ENCODE data around the gene USP48. TPM values are rescaled to one million over a fixed set of nuclear protein-coding genes. Genes with fewer than 3 reads are reported as not detected.

Gene USP48
- total and polyA plus RNA-seq, 2 of the 13 experiments (the other 11 are each of a cell fraction or from before 2014, with no cell fraction given), result 30.4 to 30.7 TPM

DNA sequence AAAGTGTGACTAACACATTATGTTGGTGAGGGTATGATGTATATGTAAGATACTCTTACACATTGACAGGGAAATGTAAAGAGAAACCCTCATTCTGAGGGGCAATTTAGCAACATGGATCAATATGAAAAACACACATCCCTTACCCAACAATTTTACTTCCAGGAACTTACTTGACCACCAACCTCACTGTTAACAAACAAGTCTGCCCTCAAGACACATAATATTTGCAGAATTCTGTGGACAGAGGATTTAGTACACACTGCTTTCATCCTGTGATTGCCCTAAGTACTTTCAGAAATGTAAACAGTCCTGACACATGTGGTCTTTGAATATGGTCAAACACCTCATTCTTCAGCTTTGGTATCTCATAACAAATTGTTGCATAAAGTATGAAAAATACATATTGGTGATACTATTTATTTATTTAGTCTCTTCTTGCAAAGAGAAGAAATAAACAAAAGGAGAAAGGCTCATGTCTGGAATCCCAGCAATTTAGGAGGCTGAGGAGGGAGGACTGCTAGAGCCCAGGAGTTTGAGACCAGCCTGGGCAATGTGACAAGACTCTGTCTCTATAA is 6.9 kb downstream of the USP48 start (continued):
- TF ChIP-seq ZNF256 (CRISPR knock-in tag; conservative IDR thresholded peaks at IDR 0.05) (no peak), IRX3 (CRISPR knock-in tag; IDR thresholded peaks at IDR 0.05; ENCODE audit: borderline replicate concordance, low read depth) (no peak), MXI1 (IDR thresholded peaks at IDR 0.05; ENCODE audit: borderline replicate concordance, low read depth, low read length) (peak; percentile 24; the same call in 1 of the 3 replicates), TEAD2 (CRISPR knock-in tag; IDR thresholded peaks at IDR 0.05) (no peak), SNAPC2 (CRISPR knock-in tag; IDR thresholded peaks at IDR 0.05) (0 out of 2 replicates have a peak, but pooled peaks have one; percentile 21), CC2D1A (CRISPR knock-in tag; IDR thresholded peaks at IDR 0.05) (no peak), FOXM1 (CRISPR knock-in tag; IDR thresholded peaks at IDR 0.05) (no peak), ZSCAN22 (CRISPR knock-in tag; IDR thresholded peaks at IDR 0.05) (no peak), NBN (conservative IDR thresholded peaks at IDR 0.05) (no peak), ZFP36 (IDR thresholded peaks at IDR 0.05; ENCODE audit: borderline replicate concordance, low read depth, low read length, partially characterized antibody) (no peak), ZNF724P (CRISPR knock-in tag; IDR thresholded peaks at IDR 0.05; ENCODE audit: borderline replicate concordance) (no peak), ZMAT3 (CRISPR knock-in tag; conservative IDR thresholded peaks at IDR 0.05) (no peak), MATR3 (CRISPR knock-in tag; IDR thresholded peaks at IDR 0.05) (no peak), GFI1 (CRISPR knock-in tag; IDR thresholded peaks at IDR 0.05; ENCODE audit: borderline replicate concordance) (peak; percentile 80), ZBTB3 (CRISPR knock-in tag; IDR thresholded peaks at IDR 0.05; ENCODE audit: borderline replicate concordance, low read depth) (no peak)
- TF ChIP-seq, protein P1, sequence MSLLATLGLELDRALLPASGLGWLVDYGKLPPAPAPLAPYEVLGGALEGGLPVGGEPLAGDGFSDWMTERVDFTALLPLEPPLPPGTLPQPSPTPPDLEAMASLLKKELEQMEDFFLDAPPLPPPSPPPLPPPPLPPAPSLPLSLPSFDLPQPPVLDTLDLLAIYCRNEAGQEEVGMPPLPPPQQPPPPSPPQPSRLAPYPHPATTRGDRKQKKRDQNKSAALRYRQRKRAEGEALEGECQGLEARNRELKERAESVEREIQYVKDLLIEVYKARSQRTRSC (CRISPR knock-in tag; IDR thresholded peaks at IDR 0.05; ENCODE audit: low read depth), result no peak
- TF ChIP-seq, protein P2, sequence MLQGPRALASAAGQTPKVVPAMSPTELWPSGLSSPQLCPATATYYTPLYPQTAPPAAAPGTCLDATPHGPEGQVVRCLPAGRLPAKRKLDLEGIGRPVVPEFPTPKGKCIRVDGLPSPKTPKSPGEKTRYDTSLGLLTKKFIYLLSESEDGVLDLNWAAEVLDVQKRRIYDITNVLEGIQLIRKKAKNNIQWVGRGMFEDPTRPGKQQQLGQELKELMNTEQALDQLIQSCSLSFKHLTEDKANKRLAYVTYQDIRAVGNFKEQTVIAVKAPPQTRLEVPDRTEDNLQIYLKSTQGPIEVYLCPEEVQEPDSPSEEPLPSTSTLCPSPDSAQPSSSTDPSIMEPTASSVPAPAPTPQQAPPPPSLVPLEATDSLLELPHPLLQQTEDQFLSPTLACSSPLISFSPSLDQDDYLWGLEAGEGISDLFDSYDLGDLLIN (CRISPR knock-in tag; IDR thresholded peaks at IDR 0.05; ENCODE audit: borderline replicate concordance), result no peak
- TF ChIP-seq, protein P3, sequence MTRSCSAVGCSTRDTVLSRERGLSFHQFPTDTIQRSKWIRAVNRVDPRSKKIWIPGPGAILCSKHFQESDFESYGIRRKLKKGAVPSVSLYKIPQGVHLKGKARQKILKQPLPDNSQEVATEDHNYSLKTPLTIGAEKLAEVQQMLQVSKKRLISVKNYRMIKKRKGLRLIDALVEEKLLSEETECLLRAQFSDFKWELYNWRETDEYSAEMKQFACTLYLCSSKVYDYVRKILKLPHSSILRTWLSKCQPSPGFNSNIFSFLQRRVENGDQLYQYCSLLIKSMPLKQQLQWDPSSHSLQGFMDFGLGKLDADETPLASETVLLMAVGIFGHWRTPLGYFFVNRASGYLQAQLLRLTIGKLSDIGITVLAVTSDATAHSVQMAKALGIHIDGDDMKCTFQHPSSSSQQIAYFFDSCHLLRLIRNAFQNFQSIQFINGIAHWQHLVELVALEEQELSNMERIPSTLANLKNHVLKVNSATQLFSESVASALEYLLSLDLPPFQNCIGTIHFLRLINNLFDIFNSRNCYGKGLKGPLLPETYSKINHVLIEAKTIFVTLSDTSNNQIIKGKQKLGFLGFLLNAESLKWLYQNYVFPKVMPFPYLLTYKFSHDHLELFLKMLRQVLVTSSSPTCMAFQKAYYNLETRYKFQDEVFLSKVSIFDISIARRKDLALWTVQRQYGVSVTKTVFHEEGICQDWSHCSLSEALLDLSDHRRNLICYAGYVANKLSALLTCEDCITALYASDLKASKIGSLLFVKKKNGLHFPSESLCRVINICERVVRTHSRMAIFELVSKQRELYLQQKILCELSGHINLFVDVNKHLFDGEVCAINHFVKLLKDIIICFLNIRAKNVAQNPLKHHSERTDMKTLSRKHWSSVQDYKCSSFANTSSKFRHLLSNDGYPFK (CRISPR knock-in tag; IDR thresholded peaks at IDR 0.05; ENCODE audit: borderline replicate concordance), result no peak
- TF ChIP-seq, protein P4, sequence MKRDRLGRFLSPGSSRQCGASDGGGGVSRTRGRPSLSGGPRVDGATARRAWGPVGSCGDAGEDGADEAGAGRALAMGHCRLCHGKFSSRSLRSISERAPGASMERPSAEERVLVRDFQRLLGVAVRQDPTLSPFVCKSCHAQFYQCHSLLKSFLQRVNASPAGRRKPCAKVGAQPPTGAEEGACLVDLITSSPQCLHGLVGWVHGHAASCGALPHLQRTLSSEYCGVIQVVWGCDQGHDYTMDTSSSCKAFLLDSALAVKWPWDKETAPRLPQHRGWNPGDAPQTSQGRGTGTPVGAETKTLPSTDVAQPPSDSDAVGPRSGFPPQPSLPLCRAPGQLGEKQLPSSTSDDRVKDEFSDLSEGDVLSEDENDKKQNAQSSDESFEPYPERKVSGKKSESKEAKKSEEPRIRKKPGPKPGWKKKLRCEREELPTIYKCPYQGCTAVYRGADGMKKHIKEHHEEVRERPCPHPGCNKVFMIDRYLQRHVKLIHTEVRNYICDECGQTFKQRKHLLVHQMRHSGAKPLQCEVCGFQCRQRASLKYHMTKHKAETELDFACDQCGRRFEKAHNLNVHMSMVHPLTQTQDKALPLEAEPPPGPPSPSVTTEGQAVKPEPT (CRISPR knock-in tag; IDR thresholded peaks at IDR 0.05; ENCODE audit: low read depth), result no peak
- TF ChIP-seq, protein P5, sequence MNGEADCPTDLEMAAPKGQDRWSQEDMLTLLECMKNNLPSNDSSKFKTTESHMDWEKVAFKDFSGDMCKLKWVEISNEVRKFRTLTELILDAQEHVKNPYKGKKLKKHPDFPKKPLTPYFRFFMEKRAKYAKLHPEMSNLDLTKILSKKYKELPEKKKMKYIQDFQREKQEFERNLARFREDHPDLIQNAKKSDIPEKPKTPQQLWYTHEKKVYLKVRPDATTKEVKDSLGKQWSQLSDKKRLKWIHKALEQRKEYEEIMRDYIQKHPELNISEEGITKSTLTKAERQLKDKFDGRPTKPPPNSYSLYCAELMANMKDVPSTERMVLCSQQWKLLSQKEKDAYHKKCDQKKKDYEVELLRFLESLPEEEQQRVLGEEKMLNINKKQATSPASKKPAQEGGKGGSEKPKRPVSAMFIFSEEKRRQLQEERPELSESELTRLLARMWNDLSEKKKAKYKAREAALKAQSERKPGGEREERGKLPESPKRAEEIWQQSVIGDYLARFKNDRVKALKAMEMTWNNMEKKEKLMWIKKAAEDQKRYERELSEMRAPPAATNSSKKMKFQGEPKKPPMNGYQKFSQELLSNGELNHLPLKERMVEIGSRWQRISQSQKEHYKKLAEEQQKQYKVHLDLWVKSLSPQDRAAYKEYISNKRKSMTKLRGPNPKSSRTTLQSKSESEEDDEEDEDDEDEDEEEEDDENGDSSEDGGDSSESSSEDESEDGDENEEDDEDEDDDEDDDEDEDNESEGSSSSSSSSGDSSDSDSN (CRISPR knock-in tag; IDR thresholded peaks at IDR 0.05), result no peak
